CD14-positive monocyte (primary cell): ENCODE measurements around the gene CPEB3. TPM values are rescaled to one million over a fixed set of nuclear protein-coding genes. Genes with fewer than 3 reads are reported as not detected.

ENCODE experiments used
- DNase-seq, 3 donors: peaks; one replicate each; pipeline ENCODE4 v3.0.0-alpha.2; 2011 to 2022
- H2AFZ ChIP-seq: 2 replicates; pipeline ENCODE4 v1.6.0; 2012; ENCODE audit warnings: mild to moderate bottlenecking, low read depth, low read length, inconsistent platforms; ENCODE audit not compliant: insufficient read depth, poor library complexity, severe bottlenecking
- H3K27ac ChIP-seq, 2 donors: 1 replicate in 1 of 2; 2 replicates in 1 of 2; pipeline ENCODE4 v1.5.1; 2012 to 2013; ENCODE audit warnings: low read length in 2 of 2, control low read depth in 1 of 2, inconsistent platforms in 1 of 2, low read depth in 1 of 2, mild to moderate bottlenecking in 1 of 2
- H3K27me3 ChIP-seq, 2 donors: one replicate each; pipeline versions ENCODE4 v1.6.0 to v1.6.1; 2011 to 2013; ENCODE audit warnings: low read length in 2 of 2; ENCODE audit not compliant: control insufficient read depth in 2 of 2, insufficient read depth in 2 of 2
- H3K36me3 ChIP-seq, 2 donors: replicated peaks in 1 of 2; 1 replicate in 1 of 2; 2 replicates in 1 of 2; pipeline versions ENCODE4 v1.5.1 to v1.6.1; 2012 to 2013; ENCODE audit warnings: low read length in 2 of 2, control low read depth in 1 of 2, inconsistent platforms in 1 of 2, mild to moderate bottlenecking in 1 of 2; ENCODE audit not compliant: insufficient read depth in 2 of 2, control insufficient read depth in 1 of 2
- H3K4me1 ChIP-seq, 2 donors: 1 replicate in 1 of 2; 2 replicates in 1 of 2; pipeline versions ENCODE4 v1.5.1 to v1.6.1; 2012 to 2013; ENCODE audit warnings: low read length in 2 of 2, control low read depth in 1 of 2, inconsistent platforms in 1 of 2, mild to moderate bottlenecking in 1 of 2, moderate library complexity in 1 of 2; ENCODE audit not compliant: insufficient read depth in 2 of 2, control insufficient read depth in 1 of 2
- H3K4me2 ChIP-seq: replicated peaks from 2 replicates; pipeline ENCODE3; 2012; ENCODE audit warnings: low read length, moderate library complexity, mild to moderate bottlenecking; ENCODE audit not compliant: poor library complexity, severe bottlenecking; ENCODE audit errors: extremely low read depth
- H3K4me3 ChIP-seq, 3 experiments: fragments of 200-600 bp in 1 of 3; sonication (generic) in 1 of 3; replicated peaks in 1 of 3; 1 replicate in 2 of 3; 2 replicates in 1 of 3; pipeline ENCODE4 v1.5.1; 2011 to 2013; ENCODE audit warnings: low read length in 3 of 3, mild to moderate bottlenecking in 3 of 3, control low read depth in 2 of 3, low read depth in 2 of 3, inconsistent platforms in 1 of 3, moderate library complexity in 1 of 3
- H3K79me2 ChIP-seq: 2 replicates; pipeline ENCODE4 v1.6.0; 2012; ENCODE audit warnings: mild to moderate bottlenecking, control low read depth, inconsistent platforms, low read length, moderate library complexity; ENCODE audit not compliant: insufficient read depth
- H3K9ac ChIP-seq: 2 replicates; pipeline ENCODE4 v1.6.0; 2017; ENCODE audit warnings: low read length, mild to moderate bottlenecking; ENCODE audit not compliant: insufficient read depth, poor library complexity, severe bottlenecking
- H3K9me3 ChIP-seq, 2 donors: replicated peaks in 1 of 2; 1 replicate in 1 of 2; 2 replicates in 1 of 2; pipeline versions ENCODE4 v1.5.1 to v1.6.1; 2012 to 2013; ENCODE audit warnings: low read length in 2 of 2, control low read depth in 1 of 2; ENCODE audit not compliant: control insufficient read depth in 1 of 2, insufficient read depth in 1 of 2
- H4K20me1 ChIP-seq: 2 replicates; pipeline ENCODE4 v1.6.0; 2012; ENCODE audit warnings: mild to moderate bottlenecking, low read length, control low read depth, moderate library complexity; ENCODE audit not compliant: insufficient read depth
- H3K27ac Mint-ChIP-seq, 7 donors: one replicate each; pipeline ENCODE4 v1.8.0; 2020; ENCODE audit warnings: mild to moderate bottlenecking in 7 of 7, mixed read lengths in 7 of 7, moderate library complexity in 6 of 7, inconsistent platforms in 2 of 7
- H3K27me3 Mint-ChIP-seq, 3 donors: one replicate each; pipeline ENCODE4 v1.8.0; 2021 to 2022; ENCODE audit warnings: low read depth in 3 of 3, mild to moderate bottlenecking in 3 of 3, mixed read lengths in 3 of 3, moderate library complexity in 3 of 3, inconsistent platforms in 1 of 3
- H3K36me3 Mint-ChIP-seq, 2 donors: one replicate each; pipeline ENCODE4 v1.8.0; 2020; ENCODE audit warnings: mixed read lengths in 2 of 2, inconsistent platforms in 1 of 2, mild to moderate bottlenecking in 1 of 2
- H3K4me1 Mint-ChIP-seq: one replicate; pipeline ENCODE4 v1.8.0; 2020; ENCODE audit warnings: mild to moderate bottlenecking, mixed read lengths
- H3K4me3 Mint-ChIP-seq, 2 donors: one replicate each; pipeline ENCODE4 v1.8.0; 2020; ENCODE audit warnings: mild to moderate bottlenecking in 2 of 2, mixed read lengths in 2 of 2, moderate library complexity in 1 of 2
- H3K9me3 Mint-ChIP-seq, 7 donors: one replicate each; pipeline ENCODE4 v1.8.0; 2020 to 2022; ENCODE audit warnings: mixed read lengths in 7 of 7, mild to moderate bottlenecking in 6 of 7, moderate library complexity in 6 of 7, inconsistent platforms in 2 of 7
- WGBS: methylation state at CpG from one replicate; pipeline ENCODE4 v1.1.5; 2013; ENCODE audit warnings: missing lambda C conversion rate; ENCODE audit not compliant: insufficient coverage; 5-methylcytosine and 5-hydroxymethylcytosine counted together
- intact Hi-C, 2 donors: fragments of 100-400 bp; cut with micrococcal nuclease; formaldehyde crosslinking; loops; one replicate each; pipeline versions ENCODE4 v1.15.0 to v1.15.1; 2023
- polyA plus RNA-seq, 3 donors: library from polyadenylated mRNA; depleted of rRNA in 1 of 3; unstranded in 2 of 3; stranded (reverse) in 1 of 3; fragments of 300-500 nt in 2 of 3; fragments of >200 nt in 1 of 3; fragmentation: Illumina TruSeq in 2 of 3; gene quantifications; 1 replicate in 2 of 3; 2 replicates in 1 of 3; pipeline ENCODE4 v1.2.3, GENCODE V29; 2012 to 2021
- TF ChIP-seq, protein P1 (sequence below): fragments of 200-600 bp; IDR thresholded peaks from one replicate; pipeline ENCODE4 v1.8.0; 2022; ENCODE audit warnings: antibody characterized with exemption, mild to moderate bottlenecking

CPEB3 gene
- polyA plus RNA-seq, 3 donors: 1.8 to 2.9 (median 2.1) TPM

DNA sequence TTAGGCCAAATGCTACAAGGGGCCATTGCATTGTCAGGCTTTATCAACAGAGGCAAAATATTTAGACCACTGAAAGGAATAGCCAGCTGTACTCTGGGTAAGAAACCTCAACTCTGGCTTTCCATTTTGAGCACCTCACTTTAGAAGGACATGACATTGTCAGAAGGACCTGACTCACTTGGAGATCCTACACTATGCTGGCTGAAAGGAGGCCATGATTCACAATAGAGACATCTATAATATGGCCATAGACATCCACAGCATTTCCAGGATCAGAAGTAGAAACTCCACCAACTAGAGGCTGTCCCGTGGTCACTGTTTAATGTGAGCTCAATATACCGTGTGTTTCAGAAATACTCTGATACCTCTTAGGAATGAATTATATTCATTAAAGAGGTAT lies 226.4 kb downstream of the CPEB3 start:
- H3K4me1 ChIP-seq: peaks cover 0 to 3% of the 10 kb centered on the region in 2 donors
- WGBS: no CpG with 5 or more reads among the region's 2 CpGs
- H3K9ac ChIP-seq: no peak overlapping the region
- peaks cover 0 to 1% (median 0%) of the 10 kb centered on the region in 7 donors for H3K9me3 Mint-ChIP-seq
- H3K36me3 ChIP-seq: peaks cover 0 to 18% of the 10 kb centered on the region in 2 donors
- H3K36me3 Mint-ChIP-seq: peaks cover 13 to 18% of the 10 kb centered on the region in 2 donors
- no peaks in the 10 kb centered on the region for H3K27me3 ChIP-seq
- no peak overlapping the region for H3K4me3 Mint-ChIP-seq
- intact Hi-C loops: no loop called here
- no peak for DNase-seq
- H3K27ac ChIP-seq: no peak overlapping the region
- no peaks in the 10 kb centered on the region for H3K9me3 ChIP-seq
- peaks cover 2% of the 10 kb centered on the region for H3K4me1 Mint-ChIP-seq
- no peak overlapping the region for H2AFZ ChIP-seq
- H3K27ac Mint-ChIP-seq: peak overlapping the region in 1 of 7 donors; percentile 20
- no peaks in the 10 kb centered on the region for H3K79me2 ChIP-seq
- H3K4me2 ChIP-seq: no peak overlapping the region
- TF ChIP-seq, protein P1, sequence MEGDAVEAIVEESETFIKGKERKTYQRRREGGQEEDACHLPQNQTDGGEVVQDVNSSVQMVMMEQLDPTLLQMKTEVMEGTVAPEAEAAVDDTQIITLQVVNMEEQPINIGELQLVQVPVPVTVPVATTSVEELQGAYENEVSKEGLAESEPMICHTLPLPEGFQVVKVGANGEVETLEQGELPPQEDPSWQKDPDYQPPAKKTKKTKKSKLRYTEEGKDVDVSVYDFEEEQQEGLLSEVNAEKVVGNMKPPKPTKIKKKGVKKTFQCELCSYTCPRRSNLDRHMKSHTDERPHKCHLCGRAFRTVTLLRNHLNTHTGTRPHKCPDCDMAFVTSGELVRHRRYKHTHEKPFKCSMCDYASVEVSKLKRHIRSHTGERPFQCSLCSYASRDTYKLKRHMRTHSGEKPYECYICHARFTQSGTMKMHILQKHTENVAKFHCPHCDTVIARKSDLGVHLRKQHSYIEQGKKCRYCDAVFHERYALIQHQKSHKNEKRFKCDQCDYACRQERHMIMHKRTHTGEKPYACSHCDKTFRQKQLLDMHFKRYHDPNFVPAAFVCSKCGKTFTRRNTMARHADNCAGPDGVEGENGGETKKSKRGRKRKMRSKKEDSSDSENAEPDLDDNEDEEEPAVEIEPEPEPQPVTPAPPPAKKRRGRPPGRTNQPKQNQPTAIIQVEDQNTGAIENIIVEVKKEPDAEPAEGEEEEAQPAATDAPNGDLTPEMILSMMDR: no peak
- no peaks in the 10 kb centered on the region for H3K27me3 Mint-ChIP-seq
- H3K4me3 ChIP-seq: no peak overlapping the region
- no peaks in the 10 kb centered on the region for H4K20me1 ChIP-seq

DNA sequence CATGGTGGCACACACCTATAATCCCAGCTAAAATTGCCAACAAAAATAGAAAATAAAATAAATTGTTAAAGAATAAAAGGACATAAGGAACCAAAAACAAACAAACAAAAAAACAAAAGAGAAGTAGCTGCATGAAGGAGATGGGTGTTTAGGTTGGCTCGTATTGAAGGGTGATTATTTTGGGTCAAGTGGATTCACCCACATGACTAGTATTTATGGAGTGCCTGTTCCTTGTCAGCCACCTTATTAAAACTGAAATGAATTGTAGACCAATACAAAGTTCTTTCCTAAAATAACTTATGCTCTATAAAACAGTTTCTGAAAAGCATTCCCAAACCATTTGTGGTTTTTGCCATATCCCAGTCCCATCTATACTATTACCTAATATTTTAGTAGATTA lies 228.6 kb downstream of the CPEB3 start:
- TF ChIP-seq, protein P1: no peak
- Histone ChIP-seq H3K27ac (no peak overlapping the region), H3K4me1 (peaks cover 0 to 11% of the 10 kb centered on the region in 2 donors), H3K36me3 (peaks cover 0 to 19% of the 10 kb centered on the region in 2 donors), H3K4me3 (no peak overlapping the region), H3K27me3 (no peaks in the 10 kb centered on the region), H3K4me2 (no peak overlapping the region), H3K9me3 (no peaks in the 10 kb centered on the region), H3K9ac (no peak overlapping the region), H4K20me1 (no peaks in the 10 kb centered on the region), H2AFZ (no peak overlapping the region), H3K79me2 (no peaks in the 10 kb centered on the region)
- H3K27ac Mint-ChIP-seq: no peak overlapping the region
- no peak overlapping the region for H3K4me3 Mint-ChIP-seq
- intact Hi-C loops: no loop called here
- DNase-seq: no peak
- no CpG with 5 or more reads among the region's 1 CpG for WGBS
- H3K4me1 Mint-ChIP-seq: peaks cover 8% of the 10 kb centered on the region
- H3K27me3 Mint-ChIP-seq: no peaks in the 10 kb centered on the region
- H3K9me3 Mint-ChIP-seq: no peaks in the 10 kb centered on the region
- H3K36me3 Mint-ChIP-seq: peaks cover 14 to 20% of the 10 kb centered on the region in 2 donors
